HG03045 (cell line): ENCODE data around the gene MCL1.
"Not testable (repeated sequence)": the region's sequence is repeated elsewhere in the genome, so short reads cannot be mapped to it uniquely, and the experiment has no call there.

Experiments
- ATAC-seq: cut with Tn5 transposase; IDR thresholded peaks from one replicate; pipeline ENCODE4 v1.9.1; 2021; ENCODE audit warnings: mild to moderate bottlenecking, moderate library complexity; ENCODE audit not compliant: unreplicated experiment

MCL1 gene

GRCh38 chr1:150573648-150574071, 5.8 kb downstream of the MCL1 start:
- not testable (repeated sequence) for ATAC-seq

GRCh38 chr1:150572918-150573647, 6.3 kb downstream of the MCL1 start:
- ATAC-seq = no peak

GRCh38 chr1:150568594-150568966, 10.8 kb downstream of the MCL1 start:
- ATAC-seq = no peak

- ATAC-seq = no peak
Measured at GRCh38 chr1:150567717-150568593, 11.5 kb downstream of the MCL1 start.

GRCh38 chr1:150567341-150567716, 12.1 kb downstream of the MCL1 start:
- no peak for ATAC-seq

DNA sequence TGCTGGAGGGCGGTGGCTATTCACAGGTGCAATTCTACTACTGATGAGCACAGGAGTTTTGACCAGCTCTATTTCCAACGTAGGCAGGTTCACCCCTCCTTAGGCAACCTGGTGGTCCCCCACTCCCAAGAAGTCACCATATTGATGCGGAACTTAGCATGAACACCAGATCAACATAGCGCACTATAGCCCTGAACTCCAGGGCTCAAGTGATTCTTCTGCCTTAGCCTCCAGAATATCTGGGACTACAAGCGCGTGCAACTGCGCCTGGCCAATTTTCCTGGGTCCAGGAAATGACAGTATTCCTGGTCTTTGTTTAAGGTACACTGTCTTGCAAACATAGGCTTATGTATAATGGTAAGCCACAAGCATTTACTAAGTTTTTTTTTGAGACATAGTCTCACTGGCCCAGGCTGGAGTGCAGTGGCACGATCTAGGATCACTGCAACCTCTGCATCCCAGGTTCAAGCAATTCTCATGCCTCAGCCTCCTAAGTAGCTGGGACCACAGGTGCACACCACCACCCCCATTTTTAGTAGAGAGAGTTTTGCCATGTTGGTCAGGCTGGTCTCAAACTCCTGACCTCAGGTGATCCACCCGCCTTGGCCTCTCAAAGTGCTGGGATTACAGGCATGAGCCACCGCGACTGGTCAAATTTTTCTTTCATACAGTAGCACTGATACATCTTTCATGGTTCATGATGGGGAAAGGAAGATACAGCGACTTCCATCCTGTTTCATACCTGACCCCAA, 12.6 kb downstream of the MCL1 start:
- no peak for ATAC-seq

- ATAC-seq = not testable (repeated sequence)
Measured at GRCh38 chr1:150565240-150565991, 14.0 kb downstream of the MCL1 start.

GRCh38 chr1:150564051-150564991, 15.1 kb downstream of the MCL1 start:
- ATAC-seq = no peak

GRCh38 chr1:150563340-150564038, 15.9 kb downstream of the MCL1 start:
- ATAC-seq = no peak

- peak; percentile 36 for ATAC-seq
Measured at GRCh38 chr1:150562446-150563339, 16.7 kb downstream of the MCL1 start.

DNA sequence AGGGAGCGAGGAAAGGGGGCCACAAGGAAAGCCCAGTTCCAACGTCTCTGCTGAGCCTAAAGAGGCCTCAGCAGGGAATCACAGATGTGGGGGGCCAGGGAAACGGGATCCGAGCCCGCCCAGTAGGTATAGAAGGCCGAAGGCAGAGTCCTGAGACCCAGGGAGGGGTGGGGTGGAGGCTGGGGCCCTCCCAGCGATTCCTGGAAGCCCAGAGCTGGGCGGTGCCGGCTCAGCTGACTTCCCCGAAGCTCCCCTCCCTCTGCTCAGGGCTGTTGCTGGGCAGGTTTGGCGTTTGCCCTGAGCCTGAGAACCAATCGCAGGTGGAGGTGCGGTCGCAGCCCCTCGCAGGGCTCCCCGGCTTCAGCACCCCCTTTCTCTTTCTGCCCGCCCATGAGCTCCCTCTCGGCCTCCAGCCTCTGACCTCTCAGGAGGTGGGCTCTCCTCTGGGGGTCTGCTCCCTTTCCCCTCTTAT, 17.4 kb downstream of the MCL1 start:
- ATAC-seq = peak; percentile 50

GRCh38 chr1:150561254-150561973, 18.0 kb downstream of the MCL1 start:
- ATAC-seq = no peak

DNA sequence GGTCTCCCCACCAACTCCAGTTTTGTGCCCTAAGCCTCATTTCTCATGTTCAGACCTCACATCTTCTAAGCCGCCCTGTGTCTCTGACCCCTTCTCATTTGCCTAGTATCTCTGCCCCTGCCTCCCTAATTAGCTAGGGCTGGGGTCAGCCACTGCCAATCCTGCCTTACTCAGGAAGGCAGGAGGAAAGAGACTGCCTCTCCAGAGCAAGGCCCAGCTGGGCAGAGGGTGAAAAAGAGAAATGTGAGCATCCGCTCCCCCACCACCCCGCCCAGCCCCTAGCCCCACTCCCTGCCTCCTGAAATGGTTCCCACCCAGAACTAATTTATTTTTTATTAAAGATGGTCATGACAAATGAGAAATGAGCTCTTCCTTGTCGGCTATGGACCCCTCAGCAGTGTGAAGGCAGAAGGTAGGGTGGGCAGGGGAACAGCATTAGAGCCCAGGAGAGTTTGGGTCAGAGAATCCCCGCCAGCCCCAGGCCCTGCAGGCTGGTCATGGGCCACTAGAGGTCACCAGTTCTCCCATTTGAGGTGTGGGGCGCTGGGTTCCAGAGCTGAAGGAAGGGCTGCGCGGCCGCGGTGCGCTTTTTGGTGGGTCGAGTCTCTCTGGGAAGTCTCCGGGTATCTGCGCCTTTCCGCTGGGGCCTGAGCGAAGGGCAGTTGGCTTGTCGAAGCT, 18.7 kb downstream of the MCL1 start:
- ATAC-seq = peak; percentile 24

- no peak for ATAC-seq
Measured at GRCh38 chr1:150560011-150560438, 19.4 kb downstream of the MCL1 start.

GRCh38 chr1:150559656-150560010, 19.8 kb downstream of the MCL1 start:
- ATAC-seq = no peak

DNA sequence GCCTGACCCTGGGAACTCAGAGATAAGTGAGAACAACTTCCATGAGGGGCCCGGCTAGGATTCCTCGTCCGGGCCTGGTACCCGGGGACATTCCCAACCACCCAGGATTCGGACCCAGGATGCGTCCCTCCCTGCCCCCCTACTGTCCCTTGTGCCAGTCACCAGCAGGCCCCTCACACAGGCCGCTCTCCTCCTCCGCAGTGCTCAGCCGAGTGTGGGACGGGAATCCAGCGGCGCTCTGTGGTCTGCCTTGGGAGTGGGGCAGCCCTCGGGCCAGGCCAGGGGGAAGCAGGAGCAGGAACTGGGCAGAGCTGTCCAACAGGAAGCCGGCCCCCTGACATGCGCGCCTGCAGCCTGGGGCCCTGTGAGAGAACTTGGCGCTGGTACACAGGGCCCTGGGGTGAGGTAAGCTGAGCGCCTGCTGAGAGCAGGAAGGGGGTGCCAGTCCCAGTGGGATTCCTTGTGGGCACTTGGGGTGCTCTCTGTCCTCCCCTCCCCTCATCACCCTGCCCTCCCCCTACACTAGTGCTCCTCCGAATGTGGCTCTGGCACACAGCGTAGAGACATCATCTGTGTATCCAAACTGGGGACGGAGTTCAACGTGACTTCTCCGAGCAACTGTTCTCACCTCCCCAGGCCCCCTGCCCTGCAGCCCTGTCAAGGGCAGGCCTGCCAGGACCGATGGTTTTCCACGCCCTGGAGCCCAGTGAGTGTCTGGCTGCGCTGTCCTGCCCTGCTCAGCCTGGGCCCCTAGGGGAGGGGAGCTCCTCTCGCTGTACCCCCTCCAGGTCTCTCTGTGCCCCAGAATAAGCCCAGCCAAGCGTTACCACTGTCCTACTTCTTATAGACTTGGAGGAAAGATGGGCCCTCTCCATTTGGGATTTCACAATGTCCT, 20.4 kb downstream of the MCL1 start:
- ATAC-seq = no peak
